HepG2 (cell line): ENCODE results near the gene COMP. TPM values are rescaled to one million over a fixed set of nuclear protein-coding genes. Genes with fewer than 3 reads are reported as not detected.

Source experiments
- ARNT2 ChIP-seq: sonication (generic); formaldehyde crosslinking; IDR thresholded peaks from 2 replicates; pipeline ENCODE4 v1.8.0; 2022; ENCODE audit warnings: mild to moderate bottlenecking, low read depth, missing genetic modification reagents, moderate library complexity
- ATF3 ChIP-seq: sonication (generic); formaldehyde crosslinking; IDR thresholded peaks from 2 replicates; pipeline ENCODE4 v1.4.0; 2020; ENCODE audit warnings: missing genetic modification reagents
- ATF4 ChIP-seq, 2 experiments: fragments of 450-650 bp in 1 of 2; sonication (generic) in 1 of 2; formaldehyde crosslinking; IDR thresholded peaks; 2 replicates each; pipeline versions ENCODE4 v1.5.0 to v1.8.0; 2020 to 2022; ENCODE audit warnings: mild to moderate bottlenecking in 1 of 2, missing genetic modification reagents in 1 of 2
- GATAD1 ChIP-seq: IDR thresholded peaks from 2 replicates; pipeline ENCODE4 v1.6.1; 2016; ENCODE audit warnings: missing genetic modification reagents, missing compliant biosample characterization
- GFI1 ChIP-seq: sonication (generic); formaldehyde crosslinking; IDR thresholded peaks from 2 replicates; pipeline ENCODE4 v1.5.0; 2020; ENCODE audit warnings: missing genetic modification reagents, mild to moderate bottlenecking, borderline replicate concordance
- HOXA3 ChIP-seq: sonication (generic); formaldehyde crosslinking; IDR thresholded peaks from 2 replicates; pipeline ENCODE4 v1.5.0; 2020; ENCODE audit warnings: missing genetic modification reagents
- KAT8 ChIP-seq: IDR thresholded peaks from 2 replicates; pipeline ENCODE4 v1.6.1; 2016; ENCODE audit warnings: missing genetic modification reagents, missing compliant biosample characterization
- MED1 ChIP-seq: sonication (generic); formaldehyde crosslinking; IDR thresholded peaks from 2 replicates; pipeline ENCODE4 v1.4.0; 2020; ENCODE audit warnings: missing genetic modification reagents
- PAXIP1 ChIP-seq: sonication (generic); formaldehyde crosslinking; conservative IDR thresholded peaks from 2 replicates; pipeline ENCODE4 v1.4.0; 2020; ENCODE audit warnings: mild to moderate bottlenecking, missing genetic modification reagents, moderate library complexity
- SIN3A ChIP-seq: IDR thresholded peaks from 2 replicates; pipeline ENCODE4 v1.6.1; 2011; ENCODE audit warnings: low read depth, mild to moderate bottlenecking, control low read depth, low read length, borderline replicate concordance
- SP5 ChIP-seq: IDR thresholded peaks from 2 replicates; pipeline ENCODE4 v1.6.1; 2016; ENCODE audit warnings: low read depth, borderline replicate concordance
- THYN1 ChIP-seq: sonication (generic); formaldehyde crosslinking; IDR thresholded peaks from 2 replicates; pipeline ENCODE4 v1.8.1; 2023; ENCODE audit warnings: low read depth, mild to moderate bottlenecking, moderate library complexity, missing genetic modification reagents, borderline replicate concordance
- ZBED4 ChIP-seq: sonication (generic); formaldehyde crosslinking; IDR thresholded peaks from 2 replicates; pipeline ENCODE4 v1.4.0; 2020; ENCODE audit warnings: missing genetic modification reagents, borderline replicate concordance
- ZC3H13 ChIP-seq: sonication (generic); formaldehyde crosslinking; IDR thresholded peaks from 2 replicates; pipeline ENCODE4 v1.8.1; 2023; ENCODE audit warnings: mild to moderate bottlenecking, missing genetic modification reagents, moderate library complexity
- ZNF224 ChIP-seq: sonication (generic); formaldehyde crosslinking; IDR thresholded peaks from 2 replicates; pipeline ENCODE4 v1.5.0; 2020; ENCODE audit warnings: mild to moderate bottlenecking, missing genetic modification reagents
- ZNF337 ChIP-seq: sonication (generic); formaldehyde crosslinking; IDR thresholded peaks from 2 replicates; pipeline ENCODE4 v1.5.1; 2020; ENCODE audit warnings: missing genetic modification reagents, low read depth, mild to moderate bottlenecking, borderline replicate concordance
- ZNF598 ChIP-seq: sonication (generic); formaldehyde crosslinking; IDR thresholded peaks from 2 replicates; pipeline ENCODE4 v1.5.1; 2020; ENCODE audit warnings: mild to moderate bottlenecking, missing genetic modification reagents, borderline replicate concordance
- ZNF75D ChIP-seq: sonication (generic); formaldehyde crosslinking; IDR thresholded peaks from 2 replicates; pipeline ENCODE4 v1.8.1; 2023; ENCODE audit warnings: missing genetic modification reagents, mild to moderate bottlenecking, borderline replicate concordance
- ZNF850 ChIP-seq: sonication (generic); formaldehyde crosslinking; conservative IDR thresholded peaks from 2 replicates; pipeline ENCODE4 v1.9.0; 2021; ENCODE audit warnings: mild to moderate bottlenecking, missing genetic modification reagents
- polyA plus RNA-seq, 8 experiments: library from polyadenylated mRNA; depleted of rRNA in 3 of 8; stranded (reverse) in 7 of 8; unstranded in 1 of 8; fragments of >200 nt; fragmentation: Illumina TruSeq in 4 of 8; extraction: Trizol in 4 of 8; gene quantifications; 2 replicates each; pipeline versions ENCODE4 v1.2.1 to v1.2.3, GENCODE V29; 2011 to 2016; ENCODE audit warnings: low read depth in 4 of 8, missing spikeins in 1 of 8, mixed read lengths in 1 of 8; ENCODE audit not compliant: insufficient read depth in 1 of 8
- total RNA-seq, 5 experiments: library from RNA; depleted of rRNA; stranded (reverse); fragments of >200 nt; fragmentation: Illumina TruSeq; extraction: Trizol; gene quantifications; 2 replicates each; pipeline ENCODE4 v1.2.3, GENCODE V29; 2016; ENCODE audit warnings: low read depth in 1 of 5

Gene COMP
- total and polyA plus RNA-seq, 2 of the 13 experiments (the other 11 are each of a cell fraction or from before 2014, with no cell fraction given), result 0.04 to 0.13 TPM

GRCh38 chr19:18840288-18841267 is 49.5 kb upstream of the COMP start (continued):
- TF ChIP-seq MED1 (CRISPR knock-in tag) (0 out of 2 replicates have a peak, but pooled peaks have one; percentile 43), ARNT2 (CRISPR knock-in tag) (no peak), KAT8 (CRISPR knock-in tag) (no peak), ZBED4 (CRISPR knock-in tag) (peak; percentile 8; the same call in 1 of the 2 replicates), ATF4 (CRISPR knock-in tag; IDR thresholded peaks at IDR 0.05) (0 out of 4 replicates have a peak, but pooled peaks of 1 of the 2 experiments have one; percentile 42), ZNF75D (CRISPR knock-in tag) (no peak), SIN3A (0 out of 2 replicates have a peak, but pooled peaks have one; percentile 17), GFI1 (CRISPR knock-in tag) (no peak), GATAD1 (CRISPR knock-in tag) (no peak), ATF3 (CRISPR knock-in tag) (no peak), PAXIP1 (peak; percentile 83), ZNF850 (CRISPR knock-in tag) (no peak), ZC3H13 (CRISPR knock-in tag) (no peak), SP5 (CRISPR knock-in tag) (peak; percentile 16; the same call in 1 of the 2 replicates), THYN1 (CRISPR knock-in tag) (no peak), ZNF598 (no peak), ZNF337 (CRISPR knock-in tag) (no peak), ZNF224 (CRISPR knock-in tag) (no peak), HOXA3 (CRISPR knock-in tag) (peak; percentile 73; the same call in 1 of the 2 replicates)
